NOMO-1 (cell line): ENCODE data around the gene EPPIN.
A peak's percentile ranks its signal among the peaks of the same experiment; 100 is the strongest.
"Not testable (repeated sequence)": the region's sequence is repeated elsewhere in the genome, so short reads cannot be mapped to it uniquely, and the experiment has no call there.

Experiments used
- DNase-seq, 2 experiments: peaks; one replicate each; lab custom pipeline; 2025; ENCODE audit not compliant: unreplicated experiment in 2 of 2; lab: John Stamatoyannopoulos, UW

The EPPIN gene

DNA sequence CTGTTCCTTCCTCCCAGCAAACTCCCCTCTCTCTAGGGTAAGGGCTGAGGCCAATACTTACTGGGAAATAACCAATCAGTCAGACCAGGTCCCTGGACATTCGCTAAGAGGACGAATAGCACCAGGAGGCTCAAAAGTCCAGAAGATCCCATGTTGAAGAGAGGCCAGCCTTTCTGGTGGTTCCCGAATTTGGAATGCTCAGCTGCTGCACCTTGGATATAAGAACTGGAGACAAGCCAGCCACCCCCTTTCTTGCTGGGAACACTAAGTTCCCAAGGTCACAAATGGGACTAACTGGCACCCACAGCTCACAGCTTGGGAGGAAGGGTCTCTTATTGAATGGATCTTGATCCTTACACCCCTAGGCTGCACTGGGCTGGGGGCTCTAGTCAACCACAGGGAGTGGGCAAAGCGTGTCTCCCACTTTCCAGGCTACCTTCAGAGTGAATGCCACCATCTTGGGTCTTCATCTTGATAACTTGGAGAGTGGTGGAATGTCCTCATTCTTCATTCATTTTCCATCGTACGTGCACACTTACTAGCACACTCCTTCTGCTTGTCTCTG, at the start of gene EPPIN:
EPPIN (minus strand) TSS at position 196 of the 565 bp plus-strand sequence; CDS start at position 152, 44 bp downstream.
- no peak for DNase-seq

GRCh38 chr20:45595235-45595634, 48.0 kb upstream of the EPPIN start:
- DNase-seq: no peak

DNA sequence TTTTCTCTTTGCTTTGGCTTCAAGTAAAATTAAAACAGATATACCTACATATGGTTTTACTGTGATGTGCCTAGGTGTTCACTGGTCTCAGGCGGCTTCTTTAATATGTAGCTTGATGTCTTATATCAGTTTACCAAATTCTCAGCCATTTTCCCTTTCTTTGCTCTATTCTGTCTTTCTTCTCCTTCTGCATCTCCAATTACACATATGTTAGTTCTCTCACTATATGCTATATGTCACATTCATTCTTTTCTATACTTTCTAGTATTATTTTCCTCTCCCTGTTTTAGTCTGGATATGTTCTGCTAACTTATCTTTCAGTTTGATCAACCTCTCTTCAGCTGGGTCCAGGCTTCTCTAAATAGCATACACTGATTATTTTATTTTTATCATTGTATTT, 46.3 kb upstream of the EPPIN start:
- DNase-seq: no peak

DNA sequence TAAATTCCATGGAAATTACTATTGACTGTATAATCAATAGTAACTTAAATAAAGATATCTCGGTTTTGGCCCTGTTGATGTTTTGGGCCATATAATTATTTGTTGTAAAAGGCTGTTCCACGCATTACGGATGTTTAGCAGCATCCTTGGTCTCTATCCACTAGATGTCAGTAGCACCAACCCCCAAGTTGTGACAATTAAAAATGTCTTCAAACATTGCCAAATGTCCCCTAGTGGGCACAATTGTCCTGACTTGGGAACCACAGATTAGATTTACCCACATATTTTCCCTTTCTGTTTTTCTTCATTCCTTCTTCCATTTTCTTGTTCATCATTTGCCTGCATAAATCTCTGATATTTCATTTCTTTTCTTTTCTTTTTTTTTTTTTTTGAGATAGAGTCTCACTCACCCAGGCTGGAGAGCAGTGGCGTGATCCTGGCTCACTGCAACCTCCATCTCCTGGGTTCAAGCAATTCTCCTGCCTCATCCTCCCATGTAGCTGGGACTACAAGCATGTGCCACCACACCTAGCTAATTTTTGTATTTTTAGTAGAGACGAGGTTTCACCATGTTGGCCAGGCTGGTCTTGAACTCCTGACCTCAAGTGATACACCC, 45.5 kb upstream of the EPPIN start:
- DNase-seq: peak; percentile 9 to 68

GRCh38 chr20:45589725-45590124, 42.5 kb upstream of the EPPIN start:
- DNase-seq: peak in 1 of 2 experiments; percentile 10

DNA sequence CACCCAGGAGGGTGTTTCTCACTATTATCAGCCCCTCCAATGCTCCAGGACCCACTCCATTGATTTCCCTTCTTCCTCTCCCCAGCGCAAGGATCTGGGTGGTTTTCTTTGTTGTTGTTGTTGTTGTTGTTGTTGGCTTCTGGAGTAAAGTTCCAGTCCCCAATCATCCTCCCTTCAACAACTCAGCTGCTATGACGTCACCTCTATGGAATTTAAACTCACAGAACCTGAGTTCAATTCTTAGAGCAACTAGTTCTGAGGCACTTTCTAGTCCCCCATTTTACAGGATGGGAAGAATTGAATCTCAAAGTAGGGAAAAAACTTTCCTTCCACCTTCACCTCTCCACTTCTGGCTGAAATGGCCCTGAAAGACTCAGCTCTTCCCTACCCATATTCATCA, 41.6 kb upstream of the EPPIN start:
- no peak for DNase-seq

GRCh38 chr20:45585986-45586385, 38.8 kb upstream of the EPPIN start:
- not testable (repeated sequence) for DNase-seq

DNA sequence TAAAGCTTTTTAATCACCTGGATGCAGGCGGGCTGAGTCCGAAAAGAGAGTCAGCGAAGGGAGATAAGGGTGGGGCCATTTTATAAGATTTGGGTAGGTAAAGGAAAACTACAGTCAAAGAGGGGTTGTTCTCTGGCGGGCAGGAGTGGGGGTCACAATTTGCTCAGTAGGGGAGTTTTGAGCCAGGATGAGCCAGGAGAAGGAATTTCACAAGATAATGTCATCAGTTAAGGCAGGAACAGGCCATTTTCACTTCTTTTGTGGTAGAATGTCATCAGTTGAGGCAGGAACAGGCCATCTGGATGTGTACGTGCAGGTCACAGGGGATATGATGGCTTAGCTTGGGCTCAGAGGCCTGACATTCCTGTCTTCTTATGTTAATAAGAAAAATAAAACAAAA, 37.1 kb upstream of the EPPIN start:
- not testable (repeated sequence) for DNase-seq

- DNase-seq: no peak
Measured at GRCh38 chr20:45583502-45583901, 36.3 kb upstream of the EPPIN start.

GRCh38 chr20:45581702-45582101, 34.5 kb upstream of the EPPIN start:
- DNase-seq: no peak

DNA sequence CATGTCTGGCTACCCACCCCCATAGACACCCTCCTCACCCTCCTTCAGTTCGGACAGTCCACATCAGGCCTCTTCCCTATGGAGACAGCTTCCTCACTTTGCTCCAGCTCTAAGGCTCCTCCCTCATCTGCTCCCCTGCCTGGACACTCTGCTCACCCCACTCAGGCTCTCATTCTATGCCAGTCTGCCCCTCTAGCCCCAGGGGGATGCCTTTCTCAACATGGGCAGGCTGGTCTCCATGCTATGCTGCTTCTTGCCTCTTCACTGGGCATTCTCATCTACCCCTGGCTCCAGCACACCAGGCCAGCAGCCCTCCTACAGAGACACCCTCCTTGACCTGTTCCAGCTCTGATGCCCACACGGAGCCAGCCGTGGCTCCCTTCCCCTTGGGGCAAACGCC, 32.0 kb upstream of the EPPIN start, which contains the start of gene WFDC8:
WFDC8 (minus strand) TSS at position 101 of the 400 bp plus-strand sequence; CDS start at position 64, 37 bp downstream.
- DNase-seq: no peak

- DNase-seq: no peak
Measured at GRCh38 chr20:45578231-45578630, 31.0 kb upstream of the EPPIN start.

DNA sequence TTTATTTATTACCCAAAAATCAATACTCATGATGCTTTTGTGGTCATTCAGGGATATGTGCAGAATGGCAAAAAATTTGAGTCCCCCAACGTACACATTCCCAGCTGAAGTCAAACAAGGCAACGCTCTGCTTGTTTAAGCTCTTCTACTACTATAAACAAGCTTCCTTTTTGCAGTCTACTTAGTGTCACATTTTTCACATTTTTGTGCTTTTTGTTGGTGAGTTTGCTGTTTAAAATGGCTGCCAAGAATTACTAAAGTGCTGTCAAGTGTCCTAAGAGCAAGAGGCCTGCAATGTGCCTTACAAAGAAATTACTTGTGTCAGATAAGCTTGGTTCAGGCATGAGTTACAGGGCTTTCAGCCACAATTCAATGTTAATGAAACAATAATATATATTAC, 29.8 kb upstream of the EPPIN start:
- DNase-seq: no peak

- no peak for DNase-seq
Measured at GRCh38 chr20:45575931-45576330, 28.7 kb upstream of the EPPIN start.

- not testable (repeated sequence) for DNase-seq
Measured at GRCh38 chr20:45569650-45570049, 22.4 kb upstream of the EPPIN start.

DNA sequence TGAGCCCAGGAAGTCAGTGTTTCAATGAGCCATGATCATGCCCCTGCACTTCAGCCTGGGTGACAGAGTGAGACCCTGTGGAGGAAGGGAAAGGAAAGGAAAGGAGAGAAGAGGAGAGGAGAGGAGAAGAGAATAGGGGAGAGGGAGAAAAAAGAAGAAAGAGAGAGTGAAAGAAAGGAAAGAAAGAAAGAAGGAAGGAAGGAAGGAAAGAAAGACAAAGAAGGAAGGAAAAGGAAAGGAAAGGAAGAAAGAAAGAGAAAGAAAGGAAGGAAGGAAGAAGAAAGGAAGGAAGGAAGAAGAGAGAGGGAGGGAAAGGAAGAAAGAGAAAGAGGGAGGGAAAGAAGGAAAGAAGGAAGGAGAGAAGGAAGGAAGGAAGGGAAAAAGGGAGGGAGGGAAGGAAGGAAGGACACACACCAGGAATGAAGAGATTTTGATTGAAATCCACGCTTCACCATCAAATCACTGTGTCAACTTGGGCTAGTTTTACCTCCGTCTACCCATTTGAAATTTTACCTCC, 17.6 kb upstream of the EPPIN start:
- DNase-seq: no peak

DNA sequence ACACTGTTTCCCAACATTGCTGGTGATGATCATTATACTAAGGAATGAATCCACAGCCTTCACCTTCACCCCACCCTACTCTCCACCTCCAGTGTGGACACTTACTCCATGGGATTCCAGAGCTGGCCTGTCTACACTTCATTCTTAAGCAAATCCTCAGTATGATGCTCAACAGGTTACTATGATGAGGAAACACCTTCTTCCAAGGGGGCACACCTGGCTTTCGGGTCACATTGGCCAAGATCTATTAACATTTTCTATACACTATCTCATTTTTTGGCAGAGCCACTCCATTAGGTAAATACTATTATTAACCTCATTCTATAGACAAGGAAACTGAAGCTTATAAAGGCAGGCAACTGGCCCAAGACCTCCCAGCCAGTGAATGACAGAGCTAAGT, 8.0 kb upstream of the EPPIN start:
- no peak for DNase-seq

DNA sequence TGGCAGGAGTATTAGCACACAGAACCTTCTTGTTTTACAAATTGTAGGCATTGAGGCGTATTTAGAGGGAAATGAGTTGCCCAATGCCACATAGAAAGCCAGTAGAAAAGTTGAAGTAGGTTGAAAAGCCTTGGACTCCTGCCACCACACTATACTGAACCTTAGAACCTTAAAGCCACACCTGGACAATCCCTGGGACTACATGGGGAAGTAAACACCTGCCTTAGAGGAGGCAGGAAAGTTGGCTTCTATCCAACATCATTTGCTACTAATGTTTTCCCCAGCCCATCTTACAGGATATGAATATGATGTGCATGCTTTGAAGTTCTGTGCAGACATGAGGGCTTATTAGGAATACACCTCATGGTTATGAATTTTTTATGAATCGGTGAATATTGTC, 5.3 kb upstream of the EPPIN start:
- no peak for DNase-seq

GRCh38 chr20:45550765-45551164, 3.6 kb upstream of the EPPIN start:
- no peak for DNase-seq

DNA sequence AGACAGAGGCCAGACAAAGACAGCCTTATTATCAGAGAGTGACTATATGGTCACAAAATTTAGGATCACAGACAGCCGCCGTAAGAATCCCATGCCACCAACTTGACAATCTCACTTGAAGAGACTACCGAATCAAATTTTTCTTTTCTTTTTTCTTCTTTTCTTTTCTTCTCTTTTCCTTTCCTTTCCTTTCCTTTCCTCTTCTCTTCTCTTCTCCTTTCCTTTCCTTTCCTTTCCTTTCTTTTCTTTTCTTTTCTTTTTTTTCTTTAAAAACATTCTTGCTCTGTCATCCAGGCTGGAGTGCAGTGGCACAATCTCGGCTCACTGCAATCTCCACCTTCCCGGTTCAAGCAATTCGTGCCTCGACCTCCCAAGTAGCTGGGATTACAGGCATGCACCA, 1.2 kb upstream of the EPPIN start:
- DNase-seq: no peak

DNA sequence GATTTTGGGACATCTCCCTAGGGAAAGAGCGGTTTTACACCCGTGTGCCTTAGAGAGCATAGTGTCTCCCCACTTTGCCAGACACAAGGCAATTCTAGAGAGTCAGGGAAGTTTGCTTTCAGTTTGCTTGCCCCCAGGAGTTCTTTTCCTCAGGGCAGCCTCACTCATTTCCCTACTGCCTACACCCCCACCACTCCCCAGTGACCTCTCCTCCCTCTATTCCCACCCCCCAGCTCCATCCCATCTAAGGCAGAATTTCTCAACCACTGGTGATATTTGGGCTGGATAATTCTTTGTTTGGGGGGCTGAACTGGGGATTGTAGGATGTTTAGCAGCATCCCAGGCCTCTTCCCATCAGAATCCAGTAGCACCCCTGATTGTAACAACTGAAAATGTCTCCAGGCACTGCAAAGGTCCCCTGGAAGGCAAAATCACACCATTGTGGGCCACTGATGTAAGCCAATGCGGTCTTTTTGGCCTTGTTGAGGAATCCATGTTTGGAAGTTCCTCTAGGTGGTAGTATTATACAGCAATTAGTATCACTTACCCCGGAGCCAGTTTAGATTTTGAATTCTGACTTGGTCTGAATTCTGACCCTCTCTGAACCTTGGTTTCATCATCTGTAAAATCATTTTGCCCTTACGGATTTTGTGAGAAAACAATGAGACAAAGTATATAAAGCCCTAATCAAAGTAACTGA, 1.3 kb downstream of the EPPIN start:
- DNase-seq: peak in 1 of 2 experiments; percentile 50

GRCh38 chr20:45545351-45545750, 1.9 kb downstream of the EPPIN start:
- DNase-seq: no peak
